SIG-M5 (cell line): ENCODE results near the gene DGKQ.
"Not testable (repeated sequence)": the region's sequence is repeated elsewhere in the genome, so short reads cannot be mapped to it uniquely, and the experiment has no call there.

Experiments
- DNase-seq: peaks from one replicate; lab custom pipeline; 2025; lab: John Stamatoyannopoulos, UW

Gene DGKQ

DNA sequence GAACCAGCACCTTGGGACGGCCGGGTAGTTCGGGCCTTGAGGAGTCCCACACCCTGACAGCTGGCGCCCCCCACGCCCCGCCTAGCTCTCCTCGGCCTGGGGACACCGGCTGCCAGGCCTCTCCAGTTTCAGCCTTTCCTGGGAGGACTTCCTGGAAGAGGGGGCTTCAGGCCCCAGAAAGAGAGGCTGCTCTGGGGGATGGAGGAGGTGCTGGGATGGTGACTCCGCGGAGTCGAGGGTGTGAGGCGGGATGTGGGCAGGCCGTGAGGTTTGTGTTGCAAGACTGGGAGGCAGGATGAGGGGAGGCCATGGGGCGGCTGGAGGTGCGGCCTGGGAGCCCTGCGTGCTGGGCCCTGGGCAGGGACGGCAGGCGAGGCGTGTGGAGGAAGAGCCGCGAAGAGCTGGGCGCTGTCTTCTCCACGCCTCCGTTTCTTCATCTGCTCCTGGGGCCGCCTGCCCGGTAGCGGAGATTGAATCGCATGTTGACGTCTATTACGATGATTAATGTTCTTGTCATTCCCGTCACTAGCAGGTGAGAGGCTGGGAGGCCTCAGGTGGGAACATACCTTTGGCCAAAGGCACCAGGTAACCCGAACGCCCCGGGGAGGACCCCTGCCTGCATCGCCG lies 37.1 kb upstream of the DGKQ start:
- DNase-seq, result peak; percentile 41

DNA sequence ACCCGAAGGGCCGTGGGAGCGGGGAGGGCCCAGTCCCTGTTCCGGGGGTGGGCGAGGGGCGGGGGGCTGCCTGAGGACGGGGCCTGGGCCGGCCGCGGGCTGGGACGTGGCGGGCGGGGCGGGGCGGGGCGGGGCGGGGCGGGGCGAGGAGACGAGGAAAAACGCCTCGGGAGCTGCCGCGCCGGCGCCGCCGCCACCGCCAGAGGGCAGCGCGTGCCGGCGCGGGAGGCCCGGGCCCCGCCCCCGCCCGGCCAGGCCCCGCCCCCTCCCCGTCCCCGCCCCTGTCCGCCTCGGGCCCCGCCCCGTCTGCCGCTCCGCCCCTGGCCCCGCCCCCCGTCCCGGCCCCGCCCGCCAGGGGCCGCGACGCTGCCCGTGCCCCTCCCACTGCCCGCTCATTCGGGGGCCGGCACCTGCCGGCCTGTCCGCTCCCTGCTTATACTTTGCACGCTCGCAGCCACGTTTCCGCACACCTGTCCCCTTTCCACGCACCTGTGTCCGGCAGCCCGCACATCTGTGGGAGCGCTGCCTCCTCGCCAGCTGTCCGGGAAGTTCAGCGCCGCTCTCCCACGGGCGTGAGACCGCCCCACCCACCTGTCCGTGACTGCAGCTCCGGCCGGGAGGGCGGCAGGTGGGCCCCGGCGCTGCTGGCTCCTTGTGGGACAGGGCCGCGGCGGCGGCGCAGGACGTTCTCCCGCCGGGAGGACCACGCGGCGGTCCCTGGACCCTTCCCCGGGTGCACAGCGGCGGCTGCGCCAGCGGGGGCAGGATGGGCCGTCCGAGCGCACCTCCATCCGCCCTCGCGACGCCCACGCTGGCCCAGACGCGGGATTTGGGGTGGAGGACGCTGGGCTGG lies 36.4 kb upstream of the DGKQ start:
- no peak for DNase-seq

DNA sequence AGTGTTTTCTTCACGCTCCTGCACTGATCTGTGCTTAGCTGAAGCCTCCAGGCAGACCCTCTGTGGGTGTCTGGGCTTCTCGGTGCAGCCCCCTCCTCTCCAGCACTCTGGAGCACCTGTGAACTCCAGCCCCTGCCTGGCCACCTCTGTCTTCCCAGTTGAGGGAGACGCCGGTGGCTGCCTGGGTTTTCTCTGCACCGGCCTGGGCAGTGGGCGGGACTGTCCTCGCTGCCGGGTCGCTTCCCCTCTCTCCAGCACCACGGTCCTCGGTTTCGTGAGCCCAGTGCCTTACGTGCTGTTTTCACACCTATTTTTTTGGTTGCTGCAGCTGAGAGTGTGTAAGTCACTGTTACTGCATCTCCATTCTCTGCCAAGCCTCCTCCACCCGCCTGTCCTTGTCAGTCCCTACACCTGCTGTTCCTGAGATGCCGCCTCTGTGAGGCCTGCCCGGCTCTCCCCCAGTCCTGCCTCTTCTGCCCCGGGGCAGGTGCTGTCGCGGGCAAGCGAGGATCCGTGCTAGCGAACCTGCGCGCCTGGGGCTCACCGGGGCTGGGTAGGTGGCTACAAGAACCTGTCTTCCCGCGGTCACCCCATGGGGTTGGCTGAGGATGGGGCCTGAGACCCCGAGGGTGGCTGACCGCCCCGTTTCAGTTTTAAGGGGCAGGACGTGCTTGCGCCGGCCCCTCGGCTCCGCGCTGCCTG lies 35.6 kb upstream of the DGKQ start:
- no peak for DNase-seq

DNA sequence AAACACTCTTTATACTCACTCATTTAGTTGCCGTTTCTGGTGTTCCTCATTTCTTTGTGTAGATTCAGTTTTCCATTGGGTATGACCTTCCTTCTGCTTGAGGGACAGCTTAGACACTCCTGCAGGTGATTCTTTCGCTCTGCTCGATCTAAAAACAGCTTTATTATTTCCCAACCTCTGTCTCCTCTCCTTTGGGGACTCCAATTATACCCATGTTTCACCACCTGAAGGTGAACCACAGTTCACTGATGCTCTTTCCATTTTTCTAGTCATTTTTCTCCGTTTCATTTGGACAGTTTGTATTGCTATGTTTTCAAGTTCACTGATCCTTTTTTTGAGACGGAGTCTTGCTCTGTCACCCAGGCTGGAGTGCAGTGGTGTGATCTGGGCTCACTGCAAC lies 33.5 kb upstream of the DGKQ start:
- no peak for DNase-seq

GRCh38 chr4:1004557-1005485 lies 31.5 kb upstream of the DGKQ start:
- no peak for DNase-seq

DNA sequence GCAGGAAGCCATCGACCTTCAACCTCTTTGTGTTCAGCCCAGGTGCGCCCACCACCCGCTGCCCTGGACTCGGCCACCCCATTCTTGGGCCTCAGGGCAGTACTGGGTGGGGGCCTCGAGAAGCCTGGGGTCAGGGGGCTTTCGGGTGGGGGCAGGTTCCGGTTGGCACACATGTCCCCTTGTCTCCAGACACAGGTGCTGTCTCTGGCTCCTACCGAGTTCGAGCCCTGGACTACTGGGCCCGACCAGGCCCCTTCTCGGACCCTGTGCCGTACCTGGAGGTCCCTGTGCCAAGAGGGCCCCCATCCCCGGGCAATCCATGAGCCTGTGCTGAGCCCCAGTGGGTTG lies 30.7 kb upstream of the DGKQ start:
- no peak for DNase-seq

DNA sequence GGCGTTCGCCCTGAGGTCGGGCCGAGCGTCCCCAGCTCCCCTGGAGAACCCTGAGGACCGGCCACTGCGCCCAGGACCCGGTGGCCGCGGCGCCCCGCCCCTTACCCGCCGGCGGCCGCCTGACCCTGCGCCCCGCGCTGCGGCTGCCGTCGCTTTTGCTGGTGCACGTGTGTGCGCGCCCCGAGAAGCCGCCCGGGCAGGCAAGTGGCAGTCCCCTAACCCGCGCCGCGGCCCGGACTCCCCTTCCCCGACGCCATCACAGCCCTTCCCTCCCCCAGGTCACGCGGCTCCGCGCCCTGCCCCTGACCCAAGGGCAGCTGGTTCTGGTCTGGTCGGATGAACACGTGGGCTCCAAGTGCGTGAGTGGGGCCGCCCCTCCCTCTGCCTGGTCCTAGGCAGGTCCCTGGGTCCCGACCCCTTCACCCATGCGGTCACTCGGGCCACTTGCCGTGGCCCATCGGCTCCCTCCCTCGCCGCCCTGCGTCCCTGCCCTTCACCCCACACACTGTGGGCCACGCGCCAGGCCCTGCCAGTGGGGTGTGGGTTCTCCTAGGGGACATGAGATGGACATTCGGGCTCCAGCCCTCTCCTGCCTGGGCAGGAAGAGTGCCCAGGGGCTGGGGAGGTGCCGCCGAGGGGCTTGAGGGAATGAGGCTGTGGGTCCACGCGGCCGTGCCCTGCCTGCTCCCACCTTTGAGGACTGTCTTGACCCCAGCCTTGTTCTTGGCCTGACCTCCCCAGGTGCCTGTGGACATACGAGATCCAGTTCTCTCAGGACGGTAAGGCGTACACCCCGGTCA lies 30.1 kb upstream of the DGKQ start:
- no peak for DNase-seq

- DNase-seq, result no peak
These were observed 29.4 kb upstream of the DGKQ start for GRCh38 chr4:1002631-1003251.

DNA sequence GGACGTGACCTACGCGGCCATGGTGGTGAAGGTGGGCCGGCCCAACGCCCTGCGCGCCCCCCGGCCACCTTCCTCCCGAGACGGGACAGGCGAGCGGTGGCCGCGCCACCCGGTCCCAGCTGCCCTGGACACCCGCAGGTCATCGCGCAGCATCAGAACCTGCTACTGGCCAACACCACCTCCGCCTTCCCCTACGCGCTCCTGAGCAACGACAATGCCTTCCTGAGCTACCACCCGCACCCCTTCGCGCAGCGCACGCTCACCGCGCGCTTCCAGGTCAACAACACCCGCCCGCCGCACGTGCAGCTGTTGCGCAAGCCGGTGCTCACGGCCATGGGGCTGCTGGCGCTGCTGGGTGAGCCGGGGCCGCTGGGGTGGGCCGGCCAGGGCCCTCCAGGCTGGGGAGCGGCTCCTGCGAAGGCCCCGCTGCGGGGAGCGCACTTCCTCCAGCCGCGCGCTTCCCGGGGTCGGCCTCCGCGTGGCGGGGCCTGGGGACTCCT lies 28.8 kb upstream of the DGKQ start:
- no peak for DNase-seq

DNA sequence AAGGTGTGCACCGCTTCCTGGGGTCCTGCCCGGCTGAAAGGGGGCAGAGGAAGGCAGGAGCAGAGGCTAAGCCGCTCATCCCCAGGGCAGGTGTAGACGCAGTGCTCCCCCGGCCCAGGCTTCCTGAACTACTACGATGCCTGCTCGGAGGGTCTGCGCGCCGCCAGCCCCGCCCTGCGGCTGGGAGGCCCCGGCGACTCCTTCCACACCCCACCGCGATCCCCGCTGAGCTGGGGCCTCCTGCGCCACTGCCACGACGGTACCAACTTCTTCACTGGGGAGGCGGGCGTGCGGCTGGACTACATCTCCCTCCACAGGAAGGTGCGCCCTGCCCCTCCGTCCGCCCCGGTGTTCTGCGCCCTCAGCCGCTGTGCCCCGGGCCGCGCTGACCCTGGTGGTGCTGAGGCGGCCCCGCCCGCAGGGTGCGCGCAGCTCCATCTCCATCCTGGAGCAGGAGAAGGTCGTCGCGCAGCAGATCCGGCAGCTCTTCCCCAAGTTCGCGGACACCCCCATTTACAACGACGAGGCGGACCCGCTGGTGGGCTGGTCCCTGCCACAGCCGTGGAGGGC lies 28.3 kb upstream of the DGKQ start:
- no peak for DNase-seq

- no peak for DNase-seq
These were observed 27.4 kb upstream of the DGKQ start for GRCh38 chr4:1000686-1001260.

DNA sequence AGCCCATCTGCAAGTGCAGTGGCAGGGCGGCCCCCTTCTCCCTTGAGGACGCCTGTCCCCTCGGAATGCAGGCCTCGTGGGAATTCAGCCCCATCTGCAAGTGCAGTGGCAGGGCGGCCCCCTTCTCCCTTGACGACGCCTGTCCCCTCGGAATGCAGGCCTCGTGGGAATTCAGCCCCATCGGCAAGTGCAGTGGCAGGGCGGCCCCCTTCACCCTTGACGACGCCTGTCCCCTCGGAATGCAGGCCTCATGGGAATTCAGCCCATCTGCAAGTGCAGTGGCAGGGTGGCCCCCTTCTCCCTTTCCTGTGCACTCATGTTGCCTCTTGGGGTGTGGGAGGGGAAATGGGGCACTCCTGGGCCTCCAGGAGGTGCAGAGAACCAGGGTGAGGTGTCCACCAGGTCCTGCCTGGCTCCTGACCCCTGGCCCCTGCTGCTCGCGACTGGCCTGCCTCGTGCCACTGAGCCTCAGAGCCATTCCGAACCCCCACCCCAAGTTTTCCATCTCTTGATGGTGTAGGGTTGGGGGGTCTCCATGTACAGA lies 26.6 kb upstream of the DGKQ start:
- DNase-seq, result no peak

DNA sequence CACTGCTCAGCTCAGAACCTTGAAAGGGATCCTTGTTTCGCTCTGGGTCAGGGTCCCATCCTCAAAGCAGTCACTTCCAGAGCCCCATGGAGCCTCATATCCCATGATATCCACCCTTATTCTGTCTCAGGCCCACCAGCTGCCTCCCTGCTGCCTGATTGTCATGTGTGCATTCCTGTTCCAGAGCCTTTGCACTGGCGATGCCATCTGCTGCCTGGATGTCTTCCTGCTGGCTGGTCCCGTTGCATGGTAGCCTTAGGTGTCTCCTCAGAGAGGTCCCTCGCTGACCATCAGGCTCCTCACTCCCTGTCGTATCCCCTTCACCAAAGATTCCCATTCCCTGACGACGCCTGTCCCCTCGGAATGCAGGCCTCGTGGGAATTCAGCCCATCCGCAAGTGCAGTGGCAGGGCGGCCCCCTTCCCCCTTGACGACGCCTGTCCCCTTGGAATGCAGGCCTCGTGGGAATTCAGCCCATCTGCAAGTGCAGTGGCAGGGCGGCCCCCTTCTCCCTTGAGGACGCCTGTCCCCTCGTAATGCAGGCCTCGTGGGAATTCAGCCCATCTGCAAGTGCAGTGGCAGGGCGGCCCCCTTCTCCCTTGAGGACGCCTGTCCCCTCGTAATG lies 26.0 kb upstream of the DGKQ start:
- not testable (repeated sequence) for DNase-seq

DNA sequence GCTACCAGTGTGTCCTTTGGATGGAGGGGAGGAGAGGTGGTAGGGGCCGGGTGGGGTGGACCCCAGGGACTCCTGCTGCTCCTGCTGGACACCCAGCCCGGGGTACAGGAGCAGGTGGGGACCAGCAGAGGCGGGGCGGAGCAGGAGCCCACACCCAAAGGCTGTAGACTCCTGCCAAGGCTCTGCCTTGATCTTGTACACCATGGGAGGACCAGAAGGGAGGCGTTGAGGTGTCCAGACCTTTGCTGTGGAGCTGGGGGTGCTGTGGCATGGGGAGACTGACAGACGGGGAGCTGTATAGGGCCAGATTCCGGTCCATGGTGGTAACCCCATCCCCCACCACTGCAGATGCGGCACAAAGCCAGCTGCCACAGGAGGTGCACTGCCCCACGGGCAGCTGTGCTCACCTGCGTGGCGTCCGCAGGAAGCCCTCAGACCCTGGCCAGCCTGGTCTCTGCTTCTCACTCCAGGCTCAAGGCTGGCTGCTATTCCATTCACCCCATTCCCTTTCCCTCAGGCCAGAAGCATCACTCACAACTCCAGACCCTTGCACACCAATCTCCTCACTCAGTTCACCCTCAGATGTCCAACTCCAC lies 24.8 kb upstream of the DGKQ start:
- no peak for DNase-seq

GRCh38 chr4:997375-998071 lies 24.2 kb upstream of the DGKQ start:
- no peak for DNase-seq

GRCh38 chr4:996997-997374 lies 23.6 kb upstream of the DGKQ start:
- no peak for DNase-seq

DNA sequence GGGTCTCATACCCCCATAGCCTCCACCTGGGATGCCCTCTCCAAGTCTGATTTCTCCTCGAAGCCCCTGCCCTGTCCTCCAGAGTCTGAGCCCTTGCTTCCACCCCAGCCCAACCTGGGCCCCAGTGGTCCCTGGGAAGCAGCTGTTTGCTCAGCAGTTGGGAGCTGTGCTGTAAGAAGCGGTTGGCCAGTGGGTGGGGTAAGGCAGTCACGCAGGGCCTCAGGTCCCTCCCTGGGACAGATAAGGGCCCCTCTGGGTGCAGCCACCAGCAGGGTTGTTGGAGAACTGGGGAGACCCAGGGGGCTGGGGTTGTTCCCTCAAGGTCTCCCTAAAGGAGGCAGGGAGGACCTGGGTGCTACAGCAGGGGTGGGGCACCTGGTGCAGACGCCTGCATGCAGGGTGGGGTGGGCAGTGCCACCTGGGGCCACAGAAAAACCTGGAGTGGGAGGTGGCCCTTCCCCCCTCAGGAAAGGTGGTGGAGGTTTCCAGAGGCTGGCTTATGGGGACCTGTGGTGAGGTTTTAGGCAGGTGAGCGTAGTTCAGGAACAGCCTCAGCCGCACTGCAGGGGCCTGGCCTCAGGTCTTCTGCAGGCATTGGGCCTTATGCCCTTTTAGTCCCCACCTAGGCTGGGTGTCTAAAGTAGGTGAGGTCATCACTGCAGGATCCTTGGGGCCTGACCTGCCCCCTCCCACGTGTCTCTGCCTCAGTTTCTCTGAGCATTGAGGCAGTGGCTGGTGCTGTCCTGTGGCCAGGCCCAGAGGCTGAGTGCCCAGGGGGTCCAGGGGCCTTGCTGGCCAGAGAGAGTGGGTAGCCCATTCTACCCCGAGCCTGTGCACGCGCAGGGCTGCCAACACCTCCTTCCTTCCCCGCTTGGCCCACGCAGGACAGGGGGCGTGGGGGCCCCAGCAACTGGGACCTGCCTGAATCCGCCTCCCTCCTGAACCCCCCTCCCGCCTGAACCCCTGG lies 22.9 kb upstream of the DGKQ start:
- DNase-seq, result no peak
